Stimulated activated CD8-positive, alpha-beta memory T cell treated with anti-CD3 and anti-CD28 coated beads, Interleukin-4, amount 100 ng/mL, for 48 hours (primary cell): ENCODE data around the gene PYGB.

Experiments
- DNase-seq: peaks from one replicate; pipeline ENCODE4 v3.0.0-alpha.2; 2020

The PYGB gene

GRCh38 chr20:25271486-25272222, 23.8 kb downstream of the PYGB start:
- DNase-seq: no peak

GRCh38 chr20:25272223-25273000, 24.5 kb downstream of the PYGB start:
- no peak for DNase-seq

GRCh38 chr20:25273046-25273445, 25.2 kb downstream of the PYGB start:
- DNase-seq: no peak

GRCh38 chr20:25273541-25274358, 25.9 kb downstream of the PYGB start:
- DNase-seq: no peak

- no peak for DNase-seq
Measured at GRCh38 chr20:25274481-25274880, 26.6 kb downstream of the PYGB start.

GRCh38 chr20:25274891-25275812, 27.3 kb downstream of the PYGB start:
- no peak for DNase-seq

GRCh38 chr20:25275813-25276532, 28.1 kb downstream of the PYGB start:
- no peak for DNase-seq

- no peak for DNase-seq
Measured at GRCh38 chr20:25276533-25277050, 28.7 kb downstream of the PYGB start.

GRCh38 chr20:25277051-25277801, 29.3 kb downstream of the PYGB start:
- DNase-seq: no peak

- DNase-seq: no peak
Measured at GRCh38 chr20:25277941-25278521, 30.1 kb downstream of the PYGB start.

GRCh38 chr20:25278636-25279361, 30.9 kb downstream of the PYGB start:
- no peak for DNase-seq

- DNase-seq: no peak
Measured at GRCh38 chr20:25279403-25279802, 31.5 kb downstream of the PYGB start.

GRCh38 chr20:25280051-25280573, 32.2 kb downstream of the PYGB start:
- no peak for DNase-seq

GRCh38 chr20:25280574-25281535, 33.0 kb downstream of the PYGB start:
- no peak for DNase-seq

- no peak for DNase-seq
Measured at GRCh38 chr20:25281541-25281991, 33.7 kb downstream of the PYGB start.

GRCh38 chr20:25282034-25282781, 34.3 kb downstream of the PYGB start:
- DNase-seq: no peak

GRCh38 chr20:25282796-25283195, 34.9 kb downstream of the PYGB start:
- DNase-seq: no peak
